Fibroblast of lung (primary cell): ENCODE data around the gene CHEK1. TPM values are rescaled to one million over a fixed set of nuclear protein-coding genes. Genes with fewer than 3 reads are reported as not detected.

ENCODE experiments used
- DNase-seq, 2 donors: peaks; one replicate each; pipeline versions ENCODE4 v3.0.0 to v3.0.0-alpha.2; 2010; ENCODE audit warnings: low read depth in 2 of 2
- H2AFZ ChIP-seq: 2 replicates; pipeline ENCODE4 v1.5.1; 2012; ENCODE audit warnings: low read length, control low read depth, inconsistent platforms
- H3K27ac ChIP-seq: 2 replicates; pipeline ENCODE4 v1.5.1; 2011; ENCODE audit warnings: low read length, control low read depth; ENCODE audit not compliant: insufficient read depth
- H3K27me3 ChIP-seq: 2 replicates; pipeline ENCODE4 v1.5.1; 2011; ENCODE audit warnings: mild to moderate bottlenecking, low read length; ENCODE audit not compliant: control insufficient read depth, insufficient read depth
- H3K36me3 ChIP-seq: 2 replicates; pipeline ENCODE4 v1.5.1; 2011; ENCODE audit warnings: low read length; ENCODE audit not compliant: control insufficient read depth, insufficient read depth
- H3K4me1 ChIP-seq: 2 replicates; pipeline ENCODE4 v1.5.1; 2011; ENCODE audit warnings: low read length; ENCODE audit not compliant: control insufficient read depth, insufficient read depth; ENCODE audit errors: extremely low read depth
- H3K4me2 ChIP-seq: 2 replicates; pipeline ENCODE4 v1.5.1; 2011; ENCODE audit warnings: low read length, control low read depth; ENCODE audit not compliant: insufficient read depth; ENCODE audit errors: extremely low read depth
- H3K4me3 ChIP-seq, 4 experiments: fragments of 200-600 bp in 1 of 4; sonication (generic) in 1 of 4; replicated peaks in 1 of 4; 2 replicates each; pipeline ENCODE4 v1.5.1; 2011 to 2016; ENCODE audit warnings: low read length in 4 of 4, low read depth in 3 of 4, mild to moderate bottlenecking in 3 of 4, control low read depth in 2 of 4, inconsistent platforms in 1 of 4, mixed read lengths in 1 of 4; ENCODE audit not compliant: insufficient read depth in 1 of 4; ENCODE audit errors: control extremely low read depth in 1 of 4
- H3K79me2 ChIP-seq: 2 replicates; pipeline ENCODE4 v1.5.1; 2012; ENCODE audit warnings: mild to moderate bottlenecking, low read length, inconsistent platforms; ENCODE audit not compliant: control insufficient read depth, insufficient read depth
- H3K9ac ChIP-seq: 2 replicates; pipeline ENCODE4 v1.5.1; 2011; ENCODE audit warnings: mild to moderate bottlenecking, low read length, control low read depth; ENCODE audit not compliant: insufficient read depth
- H3K9me3 ChIP-seq: 2 replicates; pipeline ENCODE4 v1.5.1; 2012; ENCODE audit warnings: low read depth, low read length; ENCODE audit not compliant: control insufficient read depth, insufficient read depth
- H4K20me1 ChIP-seq: 2 replicates; pipeline ENCODE4 v1.5.1; 2011; ENCODE audit warnings: low read length; ENCODE audit not compliant: control insufficient read depth, insufficient read depth; ENCODE audit errors: extremely low read depth
- EZH2 ChIP-seq: IDR thresholded peaks from 2 replicates; pipeline ENCODE4 v1.5.1; 2012; ENCODE audit warnings: low read length, control low read depth, mild to moderate bottlenecking; ENCODE audit errors: missing control alignments
- polyA plus RNA-seq, 2 donors: library from polyadenylated mRNA; depleted of rRNA in 1 of 2; stranded (reverse) in 1 of 2; unstranded in 1 of 2; fragments of >200 nt; gene quantifications; 2 replicates each; pipeline ENCODE4 v1.2.1, GENCODE V29; 2011 to 2012; ENCODE audit warnings: missing spikeins in 1 of 2
- total RNA-seq: library from RNA; depleted of rRNA; stranded (reverse); fragments of >200 nt; gene quantifications from 2 replicates; pipeline ENCODE4 v1.2.1, GENCODE V29; 2014
- TF ChIP-seq, protein P1 (sequence below), 2 donors: IDR thresholded peaks in 1 of 2; conservative IDR thresholded peaks in 1 of 2; 1 replicate in 1 of 2; 2 replicates in 1 of 2; pipeline ENCODE4 v1.5.1; 2011 to 2012; ENCODE audit warnings: low read length in 2 of 2, control low read depth in 1 of 2, inconsistent platforms in 1 of 2, low read depth in 1 of 2, mild to moderate bottlenecking in 1 of 2

Gene CHEK1
- total and polyA plus RNA-seq, 2 donors (not counting 1 experiment from before 2014, with no cell fraction given), result 28.3 to 39.5 TPM

- H2AFZ ChIP-seq, result no peak overlapping the region
- H3K9me3 ChIP-seq, result no peaks in the 10 kb centered on the region
- no peaks in the 10 kb centered on the region for H3K27me3 ChIP-seq
- no peaks in the 10 kb centered on the region for H4K20me1 ChIP-seq
- no peak overlapping the region for H3K4me2 ChIP-seq
- TF ChIP-seq, protein P1, sequence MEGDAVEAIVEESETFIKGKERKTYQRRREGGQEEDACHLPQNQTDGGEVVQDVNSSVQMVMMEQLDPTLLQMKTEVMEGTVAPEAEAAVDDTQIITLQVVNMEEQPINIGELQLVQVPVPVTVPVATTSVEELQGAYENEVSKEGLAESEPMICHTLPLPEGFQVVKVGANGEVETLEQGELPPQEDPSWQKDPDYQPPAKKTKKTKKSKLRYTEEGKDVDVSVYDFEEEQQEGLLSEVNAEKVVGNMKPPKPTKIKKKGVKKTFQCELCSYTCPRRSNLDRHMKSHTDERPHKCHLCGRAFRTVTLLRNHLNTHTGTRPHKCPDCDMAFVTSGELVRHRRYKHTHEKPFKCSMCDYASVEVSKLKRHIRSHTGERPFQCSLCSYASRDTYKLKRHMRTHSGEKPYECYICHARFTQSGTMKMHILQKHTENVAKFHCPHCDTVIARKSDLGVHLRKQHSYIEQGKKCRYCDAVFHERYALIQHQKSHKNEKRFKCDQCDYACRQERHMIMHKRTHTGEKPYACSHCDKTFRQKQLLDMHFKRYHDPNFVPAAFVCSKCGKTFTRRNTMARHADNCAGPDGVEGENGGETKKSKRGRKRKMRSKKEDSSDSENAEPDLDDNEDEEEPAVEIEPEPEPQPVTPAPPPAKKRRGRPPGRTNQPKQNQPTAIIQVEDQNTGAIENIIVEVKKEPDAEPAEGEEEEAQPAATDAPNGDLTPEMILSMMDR (conservative IDR thresholded peaks at IDR 0.05 in 1 of 2, IDR thresholded peaks at IDR 0.05 in 1 of 2; ENCODE audit: low read depth in 1 of 2, low read length in 2 of 2), result no peak
- TF ChIP-seq EZH2, result no peak
- H3K9ac ChIP-seq, result no peak overlapping the region
- no peak overlapping the region for H3K4me3 ChIP-seq
- H3K79me2 ChIP-seq, result no peaks in the 10 kb centered on the region
- H3K36me3 ChIP-seq, result no peaks in the 10 kb centered on the region
- no peak overlapping the region for H3K27ac ChIP-seq
- DNase-seq, result no peak
- H3K4me1 ChIP-seq, result no peaks in the 10 kb centered on the region
Measured at GRCh38 chr11:125690006-125690405, 65.0 kb downstream of the CHEK1 start.

- Histone ChIP-seq H3K4me1 (no peaks in the 10 kb centered on the region), H4K20me1 (no peaks in the 10 kb centered on the region), H3K79me2 (no peaks in the 10 kb centered on the region), H3K9me3 (no peaks in the 10 kb centered on the region), H3K4me2 (no peak overlapping the region), H3K27me3 (no peaks in the 10 kb centered on the region), H3K9ac (no peak overlapping the region), H3K36me3 (no peaks in the 10 kb centered on the region), H3K27ac (no peak overlapping the region), H2AFZ (no peak overlapping the region), H3K4me3 (no peak overlapping the region)
- no peak for DNase-seq
- TF ChIP-seq, protein P1 (conservative IDR thresholded peaks at IDR 0.05 in 1 of 2, IDR thresholded peaks at IDR 0.05 in 1 of 2; ENCODE audit: low read depth in 1 of 2, low read length in 2 of 2), result no peak
Measured at GRCh38 chr11:125692887-125693286, 67.9 kb downstream of the CHEK1 start.

GRCh38 chr11:125694951-125695350 lies 70.0 kb downstream of the CHEK1 start:
- H4K20me1 ChIP-seq, result no peaks in the 10 kb centered on the region
- no peak for TF ChIP-seq EZH2
- TF ChIP-seq, protein P1 (conservative IDR thresholded peaks at IDR 0.05 in 1 of 2, IDR thresholded peaks at IDR 0.05 in 1 of 2; ENCODE audit: low read depth in 1 of 2, low read length in 2 of 2), result no peak
- no peak overlapping the region for H3K4me2 ChIP-seq
- no peaks in the 10 kb centered on the region for H3K9me3 ChIP-seq
- H3K27me3 ChIP-seq, result no peaks in the 10 kb centered on the region
- H3K9ac ChIP-seq, result no peak overlapping the region
- no peaks in the 10 kb centered on the region for H3K79me2 ChIP-seq
- DNase-seq, result no peak
- no peaks in the 10 kb centered on the region for H3K36me3 ChIP-seq
- no peak overlapping the region for H2AFZ ChIP-seq
- no peak overlapping the region for H3K4me3 ChIP-seq
- no peak overlapping the region for H3K27ac ChIP-seq
- H3K4me1 ChIP-seq, result no peaks in the 10 kb centered on the region
